ENCODE data around the gene CA10.

Gene CA10

DNA sequence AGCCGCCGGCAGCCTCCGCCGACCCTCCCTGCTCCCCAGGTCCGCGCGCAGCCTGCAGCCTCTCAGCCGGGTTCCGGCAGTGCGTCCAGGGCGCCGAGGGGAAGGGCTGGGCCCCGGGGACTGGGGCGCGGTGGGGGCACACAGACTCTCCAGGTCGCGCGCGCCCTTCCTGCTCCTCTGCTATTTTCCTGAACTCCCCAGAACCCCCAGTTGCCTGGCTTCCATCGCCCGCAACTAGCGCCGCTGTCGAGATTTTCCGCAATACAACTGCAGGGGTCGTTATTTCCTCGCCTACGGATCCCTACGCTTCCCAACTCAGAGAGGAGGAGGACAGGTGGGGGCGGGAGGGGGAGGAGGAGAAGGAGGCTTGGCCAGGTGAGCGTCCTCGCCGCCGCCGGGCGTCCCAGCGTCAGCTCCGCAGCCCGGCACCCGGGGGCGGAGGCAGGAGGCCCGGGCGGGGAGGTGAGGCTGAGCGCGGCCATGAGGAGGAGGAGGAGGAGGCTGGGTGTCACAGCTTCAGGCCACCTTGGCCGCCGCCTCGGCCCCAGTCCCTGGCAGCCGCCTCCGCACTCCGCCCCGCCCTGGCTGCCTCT is at the start of gene CA10:
TSS of gene CA10 (minus strand) at position 265 of the 593 bp plus-strand sequence.
- no peak for DNase-seq

DNA sequence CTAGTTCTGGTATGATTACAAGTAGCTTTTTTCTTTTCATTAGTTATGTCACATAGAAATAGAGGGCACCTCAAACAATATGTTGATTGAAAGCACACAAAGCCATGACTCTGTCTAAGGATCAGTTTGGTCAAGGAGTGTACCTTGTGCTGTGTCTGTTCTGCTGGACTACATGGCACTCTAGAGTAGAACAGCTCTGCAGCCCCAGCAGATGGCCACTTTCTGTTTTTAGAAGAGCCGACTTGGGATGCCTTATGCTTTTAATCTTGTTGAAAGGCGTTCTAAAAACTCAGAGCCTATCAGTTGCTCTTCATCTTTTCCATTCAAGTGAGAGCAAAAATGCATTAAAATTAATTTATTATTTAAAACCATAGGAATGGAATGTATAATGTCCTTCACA is 49.3 kb upstream of the CA10 start:
- DNase-seq: no peak

GRCh38 chr17:52202520-52203080 is 44.1 kb upstream of the CA10 start:
- DNase-seq: no peak

GRCh38 chr17:52201767-52202519 is 43.4 kb upstream of the CA10 start:
- DNase-seq: no peak

DNA sequence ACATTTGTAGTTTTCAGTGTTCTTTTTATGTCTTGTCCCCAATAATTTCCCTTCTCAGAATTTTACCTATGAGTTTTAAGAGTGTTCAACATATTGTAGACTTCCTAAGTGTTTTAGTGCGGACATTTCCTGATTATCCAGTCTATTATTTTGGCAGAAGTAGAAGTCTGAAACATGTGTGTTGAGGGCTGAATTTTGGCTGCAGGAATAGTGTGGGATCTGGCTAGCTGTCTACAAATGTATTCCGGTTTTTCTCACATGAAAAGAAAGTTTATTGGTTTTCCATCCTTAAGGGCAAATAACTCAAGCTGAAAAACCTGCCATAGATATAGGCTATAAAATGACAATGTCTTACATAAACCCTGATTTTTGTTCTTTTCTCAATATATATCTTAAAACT is 33.0 kb upstream of the CA10 start:
- DNase-seq: no peak

DNA sequence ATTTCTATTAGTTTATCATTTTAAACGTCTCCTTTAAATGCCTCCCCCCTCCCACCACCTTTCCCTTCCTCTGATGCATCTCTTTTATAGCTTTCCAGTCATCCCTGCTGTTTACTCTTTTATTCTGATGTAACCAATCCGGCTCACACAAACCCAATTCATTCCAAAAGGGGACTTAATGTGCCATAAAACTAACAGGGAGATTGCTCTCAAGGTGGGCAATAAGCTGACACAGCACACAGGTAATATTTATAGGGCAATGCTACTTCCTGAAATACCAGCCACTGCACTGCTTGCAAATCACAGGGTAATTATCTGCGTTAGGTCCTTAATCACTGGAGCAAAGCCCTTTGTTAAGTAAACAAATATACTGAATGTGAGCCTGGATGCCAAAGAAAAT is 23.3 kb upstream of the CA10 start:
- peak; percentile 25 for DNase-seq

DNA sequence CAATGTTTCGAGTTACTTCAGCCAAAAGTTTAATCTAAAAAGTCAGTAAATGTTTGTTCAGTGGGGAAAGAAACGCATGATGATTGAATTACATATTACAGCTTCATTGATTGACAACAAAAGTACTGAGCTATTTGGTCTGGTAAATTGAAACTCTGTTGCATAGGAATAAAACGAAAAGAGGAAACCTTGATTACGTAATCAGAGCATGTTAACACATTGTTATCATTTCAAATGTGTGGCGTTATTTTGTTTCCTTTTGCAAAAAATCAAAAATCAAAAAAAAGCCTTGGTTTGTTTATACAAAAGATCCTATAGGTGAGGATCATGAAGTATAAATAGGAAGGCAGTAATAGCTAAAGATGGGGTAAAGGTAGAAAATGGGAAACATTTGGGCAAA is 19.5 kb upstream of the CA10 start:
- no peak for DNase-seq

GRCh38 chr17:52170963-52171572 is 12.6 kb upstream of the CA10 start:
- DNase-seq: no peak

- no peak for DNase-seq
These were observed 1.6 kb upstream of the CA10 start for GRCh38 chr17:52160136-52160567.

DNA sequence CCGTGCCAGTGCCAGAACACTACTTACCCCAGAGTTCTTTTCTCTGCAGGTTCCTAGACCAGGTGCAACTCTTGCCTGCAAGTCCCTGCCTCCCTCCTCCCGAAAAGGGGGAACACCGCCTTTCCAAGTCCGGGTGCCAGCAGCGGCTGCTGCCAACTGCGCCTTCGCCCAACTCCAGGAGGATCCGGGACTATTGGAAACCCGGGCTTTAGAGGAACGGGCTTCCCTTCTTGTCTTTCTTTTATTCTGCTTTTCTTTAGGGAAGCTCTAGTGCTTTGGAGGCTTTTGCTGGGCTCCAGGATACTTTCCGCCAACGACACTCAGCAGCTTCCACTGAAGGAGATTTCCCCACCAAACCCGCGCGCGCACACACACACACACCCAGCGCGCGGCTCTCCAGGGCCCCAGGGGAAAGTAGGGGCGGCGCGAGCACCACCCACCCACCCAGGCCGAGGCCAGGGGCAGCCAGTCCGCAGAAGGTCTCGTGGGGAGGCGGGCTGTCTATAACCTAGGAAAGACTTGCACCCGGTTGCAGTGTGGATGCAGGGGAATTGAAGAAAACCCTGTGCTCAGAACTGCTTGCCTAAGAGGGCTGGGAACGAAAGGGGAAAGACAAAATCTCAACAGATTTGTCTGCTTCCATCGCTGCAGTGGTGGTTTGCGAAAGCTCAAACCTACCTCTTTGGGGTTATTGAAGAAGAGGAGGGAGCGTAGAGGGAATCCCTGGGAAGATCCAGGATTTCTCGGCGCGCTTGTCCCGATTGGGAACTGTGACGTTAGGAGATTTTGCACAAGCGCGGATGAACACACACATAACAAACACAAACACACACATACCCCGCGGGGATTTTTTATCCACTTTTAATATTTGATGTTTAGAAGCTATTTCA is 977 bp upstream of the CA10 start:
- DNase-seq: no peak

DNA sequence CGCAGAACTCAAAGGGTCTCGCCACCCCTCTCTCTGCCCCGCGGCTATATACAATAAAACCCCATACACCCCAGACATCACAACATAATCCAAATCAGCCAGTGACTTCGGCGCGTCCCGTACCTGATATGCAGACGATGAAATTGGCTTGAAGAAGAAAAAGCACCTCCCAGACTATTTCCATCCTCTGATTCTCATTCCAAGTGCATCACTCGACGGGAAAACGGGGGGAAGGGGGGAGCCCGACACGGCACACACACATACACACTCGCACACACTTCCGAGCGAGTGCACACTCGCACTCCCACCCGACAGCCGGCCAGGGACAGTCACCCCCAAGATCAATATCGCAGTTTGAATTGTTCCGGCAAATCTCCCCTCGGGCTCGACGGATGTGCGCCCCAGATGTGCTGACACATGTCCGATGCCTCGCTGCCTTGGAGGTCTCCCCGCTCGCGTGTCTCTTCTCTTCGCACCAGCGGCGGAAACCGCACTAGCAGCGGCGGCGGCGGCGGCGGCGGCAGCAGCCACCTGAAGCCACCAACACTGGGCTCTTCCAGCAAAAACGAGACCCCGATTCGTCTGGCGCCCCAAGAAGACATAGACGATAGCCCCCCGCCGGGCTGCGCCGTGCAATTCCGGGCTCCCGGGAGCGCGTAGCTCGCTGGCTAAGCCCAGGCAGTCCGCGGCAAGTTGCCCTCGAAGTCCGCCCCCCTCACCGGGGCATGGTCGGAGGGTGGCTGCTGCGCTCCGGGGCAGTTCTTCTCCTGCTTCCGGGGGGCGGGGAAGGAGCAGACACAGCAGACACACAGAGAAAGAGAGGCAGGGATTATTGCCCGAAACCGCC is 688 bp downstream of the CA10 start:
- DNase-seq: no peak

GRCh38 chr17:52156576-52157570 is 1.6 kb downstream of the CA10 start:
- no peak for DNase-seq

- DNase-seq: no peak
These were observed 3.2 kb downstream of the CA10 start for GRCh38 chr17:52155301-52155700.

- DNase-seq: no peak
These were observed 4.0 kb downstream of the CA10 start for GRCh38 chr17:52154466-52154865.

DNA sequence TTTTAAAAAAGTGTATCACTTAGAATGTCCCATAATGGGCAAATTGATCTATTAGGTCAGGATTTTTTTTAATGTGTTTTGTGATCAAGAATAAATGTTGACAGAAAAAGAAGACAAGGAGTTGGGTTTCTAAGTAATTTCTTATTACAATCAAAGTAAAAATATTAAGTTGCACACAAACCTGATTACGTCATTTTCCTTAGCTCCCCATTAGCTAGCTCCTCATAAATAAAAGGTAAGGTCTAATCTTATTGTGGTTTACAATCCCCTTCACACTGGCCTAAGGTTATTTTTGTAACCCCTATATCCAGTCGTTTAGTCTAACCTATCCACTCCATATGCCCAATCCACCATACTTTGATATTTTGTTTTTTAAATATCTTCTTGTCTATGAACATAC is 7.6 kb downstream of the CA10 start:
- DNase-seq: no peak

- no peak for DNase-seq
These were observed 8.9 kb downstream of the CA10 start for GRCh38 chr17:52149626-52150025.

GRCh38 chr17:52148969-52149351 is 9.6 kb downstream of the CA10 start:
- no peak for DNase-seq

DNA sequence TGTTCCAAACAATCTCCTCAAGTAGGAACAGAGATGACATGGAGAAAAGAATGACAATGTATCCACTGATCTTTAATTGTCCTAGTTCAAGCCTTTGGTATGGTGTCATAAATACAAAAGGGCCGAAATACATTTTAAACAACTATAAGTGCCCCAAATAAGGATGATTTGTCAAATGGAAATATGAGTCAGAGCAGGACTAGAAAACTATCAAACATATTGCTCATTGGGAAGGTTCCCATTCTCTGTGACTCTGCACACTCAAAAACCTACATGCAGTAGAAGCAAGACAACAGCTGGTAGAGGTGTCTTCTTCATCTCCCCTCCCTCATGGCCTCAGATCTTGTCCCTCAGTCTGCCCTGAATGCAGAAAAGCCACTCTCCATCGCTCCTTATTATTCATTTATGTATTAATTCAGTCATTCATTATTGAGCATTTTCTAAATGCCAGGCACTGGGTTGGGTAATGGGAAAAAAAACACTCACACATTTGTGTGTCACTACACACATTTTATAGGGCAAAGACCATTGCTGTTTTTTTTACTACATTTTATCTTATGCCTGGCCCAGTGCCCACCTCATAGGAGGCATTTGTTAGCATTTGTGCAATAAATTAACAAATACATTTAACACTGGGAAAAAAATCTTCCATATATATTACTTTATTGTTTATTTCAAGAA is 10.1 kb downstream of the CA10 start:
- no peak for DNase-seq

GRCh38 chr17:52147872-52148271 is 10.6 kb downstream of the CA10 start:
- no peak for DNase-seq

DNA sequence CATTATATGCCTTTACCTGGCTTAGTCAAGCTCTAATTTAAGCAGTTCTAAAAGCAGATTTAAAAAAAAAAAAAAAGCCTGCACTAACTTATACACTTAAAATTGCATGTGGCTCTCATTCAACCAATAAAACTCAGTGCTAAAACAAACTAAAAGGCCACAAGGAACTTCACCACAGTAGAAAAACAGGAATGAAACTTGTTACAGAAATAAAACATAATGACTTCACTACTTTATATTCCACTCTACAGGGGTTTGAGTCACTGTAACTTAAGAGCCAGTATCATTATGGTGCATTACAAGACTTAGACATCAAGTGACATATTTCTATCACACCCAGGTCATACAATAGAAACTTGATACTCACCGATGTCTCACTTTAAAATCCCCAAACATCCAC is 11.1 kb downstream of the CA10 start:
- no peak for DNase-seq
